Activated CD4-positive, CD25-positive, alpha-beta regulatory T cell treated with anti-CD3 and anti-CD28 coated beads, Interleukin-2, amount 50 U/mL, for 72 hours (primary cell): ENCODE data around the gene HAUS7.

Source experiments
- DNase-seq: peaks from one replicate; pipeline ENCODE4 v3.0.0; 2021

Gene HAUS7

GRCh38 chrX:153470411-153471363 lies at the start of gene HAUS7:
HAUS7 (minus strand) TSS chrX:153470576; CDS start chrX:153470557, 19 bp downstream.
- peak; percentile 82 for DNase-seq

DNA sequence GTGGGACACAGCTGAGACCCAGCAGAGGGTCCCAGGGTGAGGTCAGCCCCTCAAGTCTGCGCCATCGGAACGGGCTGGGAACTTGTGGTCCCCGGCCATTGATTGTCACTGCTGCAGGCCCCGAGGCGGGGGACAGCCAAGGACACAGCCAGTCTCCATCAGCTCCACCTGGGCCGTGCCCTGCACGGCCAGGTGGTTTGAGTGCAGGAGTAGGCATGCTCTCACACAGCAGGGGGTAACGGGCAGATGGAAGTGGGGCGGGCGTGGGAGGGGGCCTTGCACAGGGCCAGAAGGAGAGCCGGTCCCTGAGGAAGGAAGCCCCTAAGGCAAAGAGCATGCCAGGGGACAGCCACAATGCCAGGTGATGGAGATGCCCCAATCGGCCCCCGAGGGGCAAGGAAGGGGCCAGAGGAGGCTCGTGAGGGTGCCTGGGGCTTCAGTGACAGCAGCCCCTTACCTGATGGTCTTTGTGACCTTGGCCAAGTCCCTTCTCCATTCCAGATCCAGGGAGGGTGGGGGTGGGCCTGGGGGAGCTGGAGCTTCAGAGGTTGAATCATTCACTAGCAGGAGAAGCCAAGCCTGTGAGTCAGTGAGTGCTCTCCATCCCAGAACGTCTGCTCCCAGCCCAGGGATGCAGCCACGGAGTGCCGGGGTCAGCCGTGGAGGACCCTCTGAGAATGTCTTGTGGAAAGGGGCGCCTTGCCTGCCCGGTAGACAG lies 49.4 kb upstream of the HAUS7 start:
- DNase-seq, result no peak

- no peak for DNase-seq
Observed at GRCh38 chrX:153517946-153518834, 47.8 kb upstream of the HAUS7 start.

DNA sequence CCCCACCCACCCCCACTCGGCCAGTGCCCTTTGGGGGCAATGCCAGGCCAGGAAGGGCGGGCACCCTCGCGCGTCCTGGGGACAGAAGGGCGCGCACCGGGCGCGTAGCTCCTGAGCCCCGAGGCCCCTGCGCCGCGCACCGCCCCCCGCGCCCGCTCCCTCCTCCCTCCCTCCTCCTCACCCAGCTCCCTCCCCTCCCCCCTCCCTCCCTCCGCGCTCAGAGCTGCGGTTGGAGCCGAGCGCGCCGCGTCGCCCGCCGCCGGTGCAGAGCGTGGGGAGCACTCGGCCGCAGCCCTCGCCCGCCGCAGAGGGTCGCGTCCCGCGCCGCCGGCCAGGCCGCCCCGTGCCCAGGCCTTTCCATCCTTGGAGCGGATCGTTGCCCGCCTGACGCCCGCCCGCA lies 47.0 kb upstream of the HAUS7 start, which contains the start of gene ATP2B3:
TSS of gene ATP2B3 (plus strand) at position 220 of the 400 bp plus-strand sequence. CDS start 18,606 bp downstream, outside the sequence.
- DNase-seq, result no peak

GRCh38 chrX:153516073-153516472 lies 45.7 kb upstream of the HAUS7 start:
- no peak for DNase-seq

DNA sequence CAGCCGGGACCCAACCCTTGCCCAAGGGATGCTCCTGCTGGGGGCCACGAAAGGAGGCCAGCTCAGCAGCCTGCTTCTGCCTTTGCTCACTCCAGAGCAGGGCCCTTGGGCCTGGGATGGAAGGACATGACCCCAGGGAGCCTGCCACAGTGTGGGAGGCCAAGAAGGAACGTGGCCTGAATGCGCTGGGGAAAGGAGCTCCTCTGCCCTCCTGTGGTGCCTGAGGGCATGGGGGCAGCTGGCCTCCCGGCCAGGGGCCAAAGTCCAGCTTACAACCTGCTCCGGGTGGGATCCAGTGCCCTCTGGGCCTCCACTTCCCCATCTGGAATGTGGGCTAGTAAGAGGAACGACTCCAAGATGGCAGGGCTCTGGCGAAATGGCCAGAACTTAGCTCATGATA lies 45.1 kb upstream of the HAUS7 start:
- no peak for DNase-seq

DNA sequence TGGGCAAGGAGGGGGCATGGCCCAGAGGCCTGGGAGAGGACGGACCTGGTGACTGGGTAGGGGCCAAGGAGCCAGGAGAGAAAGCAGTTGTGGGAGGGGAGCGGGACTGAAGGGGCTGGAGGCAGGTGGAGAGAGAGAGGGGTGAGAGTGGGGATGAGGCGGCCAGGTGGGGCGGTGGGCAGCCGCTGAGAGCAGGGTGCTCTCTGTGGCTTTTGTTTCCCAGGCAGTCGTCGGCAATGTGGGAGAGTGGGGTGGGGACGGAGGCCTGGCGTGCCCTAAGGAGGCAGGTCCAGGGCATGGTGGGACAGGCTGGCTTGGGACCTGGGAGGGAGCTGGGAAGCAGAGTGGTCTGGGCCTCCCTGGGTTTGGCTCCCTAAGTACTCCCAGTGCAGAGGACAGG lies 43.9 kb upstream of the HAUS7 start:
- no peak for DNase-seq

DNA sequence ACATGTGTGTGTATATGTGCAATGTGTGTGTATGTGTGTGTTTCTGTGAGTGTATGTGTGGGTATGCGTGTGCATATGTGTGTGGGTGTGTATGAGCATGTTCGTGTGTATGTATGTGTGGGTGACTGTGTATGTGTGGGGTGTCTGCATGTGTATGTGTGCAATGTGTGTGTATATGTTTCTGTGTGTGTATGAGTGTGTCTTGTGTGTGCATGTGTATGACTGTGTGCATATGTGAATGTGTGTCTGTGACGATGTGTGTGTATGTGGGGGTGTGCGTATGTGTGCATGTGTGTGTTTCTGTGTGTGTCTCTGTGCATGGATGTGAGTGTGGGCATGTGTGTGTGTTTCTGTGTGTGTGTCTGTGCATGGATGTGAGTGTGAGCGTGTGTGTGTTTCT lies 42.9 kb upstream of the HAUS7 start:
- DNase-seq, result no peak

GRCh38 chrX:153512501-153512893 lies 42.1 kb upstream of the HAUS7 start:
- no peak for DNase-seq

DNA sequence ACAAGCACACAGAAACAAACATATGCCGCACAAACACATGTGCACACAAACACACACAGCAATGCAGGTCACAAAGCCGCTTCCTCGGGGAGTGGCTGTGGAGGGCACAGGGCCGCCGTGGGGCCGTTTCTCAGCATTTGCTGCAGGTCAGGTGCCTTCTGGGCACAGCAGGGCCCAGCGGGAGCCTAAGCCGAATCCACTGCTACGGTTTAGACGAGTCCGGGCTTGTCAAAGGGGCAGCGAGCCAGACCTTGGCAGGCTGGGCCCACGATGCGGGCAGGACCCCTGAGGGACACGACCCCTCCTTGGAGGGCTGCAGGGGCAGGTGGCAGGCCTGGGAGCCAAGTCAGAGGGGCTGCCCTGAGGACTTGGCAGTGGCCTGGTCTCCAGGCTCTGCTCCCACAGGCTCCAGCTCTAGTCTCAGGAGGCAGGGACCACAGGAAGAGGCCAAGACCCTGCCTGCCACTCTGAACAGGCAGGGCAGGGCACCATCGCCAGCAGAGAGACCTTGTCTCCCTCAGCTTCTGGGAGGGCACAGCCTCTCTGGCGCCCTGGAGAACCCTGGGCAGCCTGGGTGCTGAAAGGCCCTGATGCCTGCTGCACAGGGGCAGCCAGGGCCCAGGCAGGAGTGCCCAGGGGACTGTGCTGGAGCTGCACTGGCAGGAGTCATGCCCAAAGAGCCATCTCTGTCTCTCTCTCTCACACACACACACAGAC lies 41.6 kb upstream of the HAUS7 start:
- no peak for DNase-seq

- DNase-seq, result no peak
Observed at GRCh38 chrX:153510383-153510782, 40.0 kb upstream of the HAUS7 start.

DNA sequence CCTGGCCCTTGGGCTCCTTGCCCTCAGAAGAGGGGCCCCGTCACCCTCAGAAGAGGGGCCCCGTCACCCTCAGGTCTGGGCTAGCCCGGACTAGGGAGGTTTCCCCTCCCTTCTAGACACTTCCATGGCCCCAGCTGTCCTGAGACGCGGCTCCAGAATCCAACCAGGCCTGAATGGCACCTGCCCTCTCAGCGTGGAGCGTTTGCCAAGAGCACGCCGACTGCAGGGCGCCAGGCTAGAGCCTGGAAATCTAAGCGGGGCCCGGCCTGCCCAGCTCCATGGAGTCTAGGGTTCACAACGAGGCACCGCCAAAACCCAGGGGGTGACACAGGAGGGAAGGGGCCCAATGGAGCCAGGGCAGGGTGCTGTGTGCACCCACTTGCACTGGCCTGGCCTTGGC lies 39.2 kb upstream of the HAUS7 start:
- DNase-seq, result no peak

GRCh38 chrX:153507484-153508178 lies 37.3 kb upstream of the HAUS7 start:
- peak; percentile 85 for DNase-seq

- DNase-seq, result no peak
Observed at GRCh38 chrX:153505361-153505760, 35.0 kb upstream of the HAUS7 start.

- DNase-seq, result no peak
Observed at GRCh38 chrX:153504445-153505016, 34.2 kb upstream of the HAUS7 start.

- no peak for DNase-seq
Observed at GRCh38 chrX:153502796-153503195, 32.4 kb upstream of the HAUS7 start.

- DNase-seq, result no peak
Observed at GRCh38 chrX:153502131-153502530, 31.8 kb upstream of the HAUS7 start.

- no peak for DNase-seq
Observed at GRCh38 chrX:153501530-153501929, 31.2 kb upstream of the HAUS7 start.

DNA sequence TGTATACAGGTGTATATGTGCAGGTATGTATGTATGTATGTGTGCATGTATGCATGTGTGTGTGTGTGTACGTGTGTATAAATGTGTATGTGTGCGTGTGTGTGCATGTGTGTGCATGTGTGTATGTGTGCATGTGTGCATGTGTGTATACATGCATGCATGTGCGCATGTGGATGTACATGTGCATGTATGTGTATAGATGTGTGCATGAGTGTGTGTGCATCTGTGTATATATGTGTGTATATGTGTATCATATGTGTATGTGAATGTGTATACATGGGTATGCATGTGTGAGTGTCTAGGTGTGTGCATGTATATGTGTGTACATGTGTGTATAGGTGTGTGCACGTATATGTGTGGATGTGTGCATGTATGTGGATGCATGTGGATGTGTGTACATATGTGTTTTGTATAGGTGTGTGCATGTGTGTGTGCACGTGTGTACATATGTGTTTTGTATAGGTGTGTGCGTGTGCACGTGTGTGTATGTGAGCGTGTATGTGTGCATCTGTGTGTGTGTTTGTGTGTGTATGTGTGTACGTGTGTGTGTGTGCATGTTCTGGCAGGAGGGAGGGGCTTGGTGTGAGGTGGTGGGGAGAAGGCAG lies 30.4 kb upstream of the HAUS7 start:
- DNase-seq, result no peak

DNA sequence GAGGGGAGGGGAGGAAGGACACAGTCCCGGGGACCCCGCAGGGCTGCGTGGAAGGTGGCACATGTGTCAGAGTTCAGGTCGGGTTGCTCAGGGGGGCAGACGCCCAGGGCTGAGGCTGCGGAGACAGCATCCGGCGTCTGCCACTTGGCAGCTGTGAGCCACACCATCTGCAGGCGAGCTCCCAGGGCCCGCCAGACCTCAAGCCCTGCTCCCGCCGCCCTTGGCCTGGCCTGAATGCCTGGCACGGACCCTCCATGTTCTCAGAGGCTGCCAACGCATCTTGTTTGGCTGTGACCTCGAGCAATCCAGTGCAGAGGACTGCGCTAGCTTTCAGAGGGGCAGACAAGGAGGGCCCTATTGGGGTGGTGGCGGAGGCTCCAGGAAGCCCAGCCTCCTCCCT lies 29.5 kb upstream of the HAUS7 start:
- no peak for DNase-seq

DNA sequence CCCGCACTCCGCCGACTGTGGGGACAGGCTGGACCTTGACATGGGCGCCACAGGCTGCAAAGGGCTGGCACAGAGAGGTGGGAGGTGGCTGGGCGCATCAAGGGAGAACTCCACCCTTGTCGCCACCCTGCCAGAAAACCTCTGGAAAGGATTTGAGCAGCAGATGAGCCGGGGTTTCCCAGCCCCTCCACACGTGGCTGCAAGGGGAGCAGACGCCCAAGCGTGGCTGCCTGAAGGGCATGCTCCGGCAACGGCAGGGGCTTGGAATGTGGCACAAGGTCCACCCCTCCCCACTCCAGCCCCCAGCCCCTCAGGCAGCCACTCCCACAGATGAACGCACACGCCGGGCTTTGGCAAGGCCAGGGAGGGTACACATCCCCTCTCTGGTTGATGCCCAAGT lies 29.0 kb upstream of the HAUS7 start:
- no peak for DNase-seq
